ENCODE data around the gene CCT6B. TPM values are rescaled to one million over a fixed set of nuclear protein-coding genes. Genes with fewer than 3 reads are reported as not detected.
"Not testable (repeated sequence)": the region's sequence is repeated elsewhere in the genome, so short reads cannot be mapped to it uniquely, and the experiment has no call there.

CCT6B gene
- total and polyA plus RNA-seq, 2 donors (not counting 1 experiment from before 2014, with no cell fraction given), result 1.2 to 3.0 TPM

DNA sequence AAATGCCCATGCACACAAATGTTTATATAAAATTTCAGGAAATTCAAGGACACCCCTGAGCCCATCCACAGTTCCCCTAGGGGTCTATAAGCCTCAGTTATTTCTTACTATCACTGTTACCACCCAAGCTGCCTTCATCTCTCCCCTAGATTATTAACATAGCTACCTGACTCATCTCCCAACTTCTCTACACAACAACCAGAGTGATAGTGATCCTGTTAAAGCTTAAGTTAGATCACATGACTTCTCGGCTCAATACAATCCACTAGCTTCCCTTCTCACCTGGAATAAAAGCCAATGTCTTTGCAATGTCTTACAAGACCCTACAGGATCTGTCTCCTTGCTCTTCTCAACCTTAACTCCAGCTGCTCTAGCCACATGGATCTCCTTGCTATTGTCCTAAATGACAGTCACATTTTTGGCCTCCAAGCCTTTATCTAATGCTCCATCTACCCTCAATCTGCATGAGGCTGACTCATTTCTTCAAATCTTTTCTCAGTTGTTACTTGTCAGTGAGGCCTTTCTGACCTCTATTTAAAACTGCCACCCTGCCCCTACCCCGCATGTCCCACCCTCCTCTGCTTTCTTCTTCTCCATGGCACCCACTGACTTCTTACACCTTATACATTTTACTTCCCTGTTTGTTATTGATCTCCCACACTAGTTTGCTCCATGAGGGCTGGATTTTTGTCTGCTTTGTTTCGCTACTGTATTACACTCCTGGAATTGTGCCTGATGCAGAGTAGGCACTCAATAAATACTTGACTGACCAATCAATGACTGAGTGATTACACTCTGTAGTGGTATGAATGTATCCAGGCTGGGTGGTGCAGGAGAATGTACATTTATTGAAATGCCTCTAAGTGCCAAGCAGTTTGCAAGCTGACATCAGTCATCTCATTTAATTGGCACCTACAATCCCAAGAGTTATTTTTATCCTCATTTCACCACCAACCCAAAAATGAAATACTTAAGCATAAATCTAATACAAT, 13.8 kb upstream of the CCT6B start:
- Histone ChIP-seq H3K9ac (ENCODE audit: insufficient read depth, low read length) (no peak overlapping the region), H3K4me2 (ENCODE audit: extremely low read depth, insufficient read depth, low read length) (no peak overlapping the region), H2AFZ (ENCODE audit: low read length) (no peak overlapping the region), H4K20me1 (ENCODE audit: control insufficient read depth, extremely low read depth, insufficient read depth, low read length) (no peaks in the 10 kb centered on the region), H3K79me2 (ENCODE audit: control insufficient read depth, insufficient read depth, low read length) (no peaks in the 10 kb centered on the region), H3K4me3 (replicated peaks in 1 of 4; ENCODE audit: control extremely low read depth in 1 of 4, insufficient read depth in 1 of 4, low read depth in 3 of 4, low read length in 4 of 4) (no peak overlapping the region), H3K9me3 (ENCODE audit: control insufficient read depth, insufficient read depth, low read depth, low read length) (no peaks in the 10 kb centered on the region), H3K36me3 (ENCODE audit: control insufficient read depth, insufficient read depth, low read length) (no peaks in the 10 kb centered on the region), H3K27ac (ENCODE audit: insufficient read depth, low read length) (no peak overlapping the region), H3K27me3 (ENCODE audit: control insufficient read depth, insufficient read depth, low read length) (no peaks in the 10 kb centered on the region), H3K4me1 (ENCODE audit: control insufficient read depth, extremely low read depth, insufficient read depth, low read length) (no peaks in the 10 kb centered on the region)
- TF ChIP-seq, protein P1, sequence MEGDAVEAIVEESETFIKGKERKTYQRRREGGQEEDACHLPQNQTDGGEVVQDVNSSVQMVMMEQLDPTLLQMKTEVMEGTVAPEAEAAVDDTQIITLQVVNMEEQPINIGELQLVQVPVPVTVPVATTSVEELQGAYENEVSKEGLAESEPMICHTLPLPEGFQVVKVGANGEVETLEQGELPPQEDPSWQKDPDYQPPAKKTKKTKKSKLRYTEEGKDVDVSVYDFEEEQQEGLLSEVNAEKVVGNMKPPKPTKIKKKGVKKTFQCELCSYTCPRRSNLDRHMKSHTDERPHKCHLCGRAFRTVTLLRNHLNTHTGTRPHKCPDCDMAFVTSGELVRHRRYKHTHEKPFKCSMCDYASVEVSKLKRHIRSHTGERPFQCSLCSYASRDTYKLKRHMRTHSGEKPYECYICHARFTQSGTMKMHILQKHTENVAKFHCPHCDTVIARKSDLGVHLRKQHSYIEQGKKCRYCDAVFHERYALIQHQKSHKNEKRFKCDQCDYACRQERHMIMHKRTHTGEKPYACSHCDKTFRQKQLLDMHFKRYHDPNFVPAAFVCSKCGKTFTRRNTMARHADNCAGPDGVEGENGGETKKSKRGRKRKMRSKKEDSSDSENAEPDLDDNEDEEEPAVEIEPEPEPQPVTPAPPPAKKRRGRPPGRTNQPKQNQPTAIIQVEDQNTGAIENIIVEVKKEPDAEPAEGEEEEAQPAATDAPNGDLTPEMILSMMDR (conservative IDR thresholded peaks at IDR 0.05 in 1 of 2, IDR thresholded peaks at IDR 0.05 in 1 of 2; ENCODE audit: low read depth in 1 of 2, low read length in 2 of 2), result no peak
- no peak for TF ChIP-seq EZH2 (IDR thresholded peaks at IDR 0.05; ENCODE audit: low read length, missing control alignments)
- DNase-seq (ENCODE audit: low read depth in 2 of 2), result no peak

DNA sequence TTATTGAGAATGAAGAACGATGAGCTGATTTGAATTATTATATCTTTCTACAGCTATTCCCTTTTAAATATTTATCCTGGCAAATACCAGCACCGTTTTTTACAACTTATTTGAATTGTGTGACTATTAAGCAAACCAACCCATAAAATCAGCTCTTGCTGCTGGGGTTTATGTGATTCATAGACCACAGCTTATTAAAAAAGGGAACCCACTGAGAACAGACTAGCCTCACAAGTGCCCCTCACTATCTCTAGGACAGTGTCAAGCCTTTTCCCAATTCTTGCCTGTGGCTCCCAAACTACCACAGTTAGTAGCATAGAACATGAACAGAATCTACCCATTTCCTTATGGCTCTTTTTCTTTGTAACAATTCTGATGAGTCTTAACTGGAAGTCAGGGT, 12.9 kb upstream of the CCT6B start:
- TF ChIP-seq EZH2 (IDR thresholded peaks at IDR 0.05; ENCODE audit: low read length, missing control alignments), result no peak
- TF ChIP-seq, protein P1 (conservative IDR thresholded peaks at IDR 0.05 in 1 of 2, IDR thresholded peaks at IDR 0.05 in 1 of 2; ENCODE audit: low read depth in 1 of 2, low read length in 2 of 2), result no peak
- Histone ChIP-seq H3K4me2 (ENCODE audit: extremely low read depth, insufficient read depth, low read length) (no peak overlapping the region), H3K9me3 (ENCODE audit: control insufficient read depth, insufficient read depth, low read depth, low read length) (no peaks in the 10 kb centered on the region), H3K27ac (ENCODE audit: insufficient read depth, low read length) (no peak overlapping the region), H3K9ac (ENCODE audit: insufficient read depth, low read length) (no peak overlapping the region), H3K4me3 (replicated peaks in 1 of 4; ENCODE audit: control extremely low read depth in 1 of 4, insufficient read depth in 1 of 4, low read depth in 3 of 4, low read length in 4 of 4) (no peak overlapping the region), H3K4me1 (ENCODE audit: control insufficient read depth, extremely low read depth, insufficient read depth, low read length) (no peaks in the 10 kb centered on the region), H3K79me2 (ENCODE audit: control insufficient read depth, insufficient read depth, low read length) (no peaks in the 10 kb centered on the region), H2AFZ (ENCODE audit: low read length) (no peak overlapping the region), H3K27me3 (ENCODE audit: control insufficient read depth, insufficient read depth, low read length) (no peaks in the 10 kb centered on the region), H4K20me1 (ENCODE audit: control insufficient read depth, extremely low read depth, insufficient read depth, low read length) (no peaks in the 10 kb centered on the region), H3K36me3 (ENCODE audit: control insufficient read depth, insufficient read depth, low read length) (no peaks in the 10 kb centered on the region)
- DNase-seq (ENCODE audit: low read depth in 2 of 2), result no peak

DNA sequence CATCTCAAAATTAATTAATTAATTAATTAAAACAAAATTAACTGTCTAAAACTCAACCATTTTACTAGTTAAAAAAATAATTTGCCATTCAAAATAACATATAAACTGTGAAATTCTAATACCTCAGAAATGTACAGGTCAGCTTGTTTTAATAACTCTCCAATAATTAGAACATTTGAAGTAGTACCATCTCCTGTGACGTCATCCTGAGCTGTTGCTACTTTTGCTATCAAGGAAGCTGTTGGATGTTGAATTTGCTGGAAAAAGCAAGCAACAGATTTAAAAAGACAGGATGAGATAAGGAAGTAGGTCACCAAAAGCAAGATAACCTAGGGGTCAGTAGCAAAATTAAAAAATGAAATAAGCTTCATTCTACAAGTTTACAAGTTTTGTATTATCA, 2.8 kb downstream of the CCT6B start:
- Histone ChIP-seq H3K4me3 (replicated peaks in 1 of 4; ENCODE audit: control extremely low read depth in 1 of 4, insufficient read depth in 1 of 4, low read depth in 3 of 4, low read length in 4 of 4) (no peak overlapping the region), H3K4me1 (ENCODE audit: control insufficient read depth, extremely low read depth, insufficient read depth, low read length) (peaks cover 6% of the 10 kb centered on the region), H3K9ac (ENCODE audit: insufficient read depth, low read length) (no peak overlapping the region), H3K36me3 (ENCODE audit: control insufficient read depth, insufficient read depth, low read length) (no peaks in the 10 kb centered on the region), H3K27ac (ENCODE audit: insufficient read depth, low read length) (no peak overlapping the region), H2AFZ (ENCODE audit: low read length) (no peak overlapping the region), H3K9me3 (ENCODE audit: control insufficient read depth, insufficient read depth, low read depth, low read length) (no peaks in the 10 kb centered on the region), H4K20me1 (ENCODE audit: control insufficient read depth, extremely low read depth, insufficient read depth, low read length) (no peaks in the 10 kb centered on the region), H3K4me2 (ENCODE audit: extremely low read depth, insufficient read depth, low read length) (no peak overlapping the region), H3K79me2 (ENCODE audit: control insufficient read depth, insufficient read depth, low read length) (peaks cover 20% of the 10 kb centered on the region), H3K27me3 (ENCODE audit: control insufficient read depth, insufficient read depth, low read length) (no peaks in the 10 kb centered on the region)
- no peak for DNase-seq (ENCODE audit: low read depth in 2 of 2)
- TF ChIP-seq, protein P1 (conservative IDR thresholded peaks at IDR 0.05 in 1 of 2, IDR thresholded peaks at IDR 0.05 in 1 of 2; ENCODE audit: low read depth in 1 of 2, low read length in 2 of 2), result no peak
- no peak for TF ChIP-seq EZH2 (IDR thresholded peaks at IDR 0.05; ENCODE audit: low read length, missing control alignments)

DNA sequence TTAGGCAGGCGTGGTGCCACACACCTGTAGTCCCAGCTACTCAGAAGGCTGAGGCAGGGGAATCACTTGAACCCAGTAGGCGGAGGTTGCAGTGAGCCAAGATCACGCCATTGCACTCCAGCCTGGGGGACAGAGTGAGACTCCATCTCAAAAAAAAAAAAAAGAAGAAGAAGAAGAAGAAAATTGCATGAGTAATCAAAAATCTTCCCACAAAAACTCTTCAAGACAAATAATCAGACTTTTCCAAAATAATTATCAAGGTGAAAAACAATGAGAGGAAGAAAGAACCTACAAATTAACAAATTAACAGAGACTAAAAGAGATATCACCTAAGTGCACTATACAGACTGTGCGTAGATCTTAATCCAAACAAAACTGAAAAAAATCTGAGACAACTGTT, 10.5 kb downstream of the CCT6B start:
- not testable (repeated sequence) for H3K36me3 ChIP-seq (ENCODE audit: control insufficient read depth, insufficient read depth, low read length); H3K27me3 ChIP-seq (ENCODE audit: control insufficient read depth, insufficient read depth, low read length); H4K20me1 ChIP-seq (ENCODE audit: control insufficient read depth, extremely low read depth, insufficient read depth, low read length); H3K4me1 ChIP-seq (ENCODE audit: control insufficient read depth, extremely low read depth, insufficient read depth, low read length); H3K27ac ChIP-seq (ENCODE audit: insufficient read depth, low read length); H3K4me2 ChIP-seq (ENCODE audit: extremely low read depth, insufficient read depth, low read length); H2AFZ ChIP-seq (ENCODE audit: low read length); DNase-seq (ENCODE audit: low read depth in 2 of 2); H3K9me3 ChIP-seq (ENCODE audit: control insufficient read depth, insufficient read depth, low read depth, low read length); H3K79me2 ChIP-seq (ENCODE audit: control insufficient read depth, insufficient read depth, low read length); H3K4me3 ChIP-seq (replicated peaks in 1 of 4; ENCODE audit: control extremely low read depth in 1 of 4, insufficient read depth in 1 of 4, low read depth in 3 of 4, low read length in 4 of 4); H3K9ac ChIP-seq (ENCODE audit: insufficient read depth, low read length)
